Measurements from ENCODE around the gene MS4A15.

GRCh38 chr11:60783141-60783484 lies 26.4 kb downstream of the MS4A15 start:
- TF ChIP-seq CTCF (IDR thresholded peaks at IDR 0.05) = no peak
- no peak for TF ChIP-seq POLR2A (IDR thresholded peaks at IDR 0.05)
